Kidney (tissue), 14 donors: Measurements from ENCODE around the gene MYO10. TPM values are rescaled to one million over a fixed set of nuclear protein-coding genes. Genes with fewer than 3 reads are reported as not detected.

Source experiments
- DNase-seq, 5 donors: peaks; one replicate each; pipeline ENCODE4 v3.0.0-alpha.2; 2013 to 2020
- FAIRE-seq: peaks from 2 replicates; lab custom pipeline; 2012; peaks lifted over from hg19 to GRCh38; lab: Jason Lieb, UNC
- H3K27ac ChIP-seq, 2 donors: one replicate each; pipeline ENCODE4 v1.7.0; 2013; ENCODE audit warnings: low read depth in 2 of 2, low read length in 2 of 2, inconsistent platforms in 1 of 2
- H3K27me3 ChIP-seq: one replicate; pipeline ENCODE4 v1.7.1; 2013; ENCODE audit warnings: low read length, inconsistent platforms; ENCODE audit not compliant: control insufficient read depth, insufficient read depth
- H3K36me3 ChIP-seq, 3 donors: one replicate each; pipeline versions ENCODE4 v1.7.0 to v1.7.1; 2013; ENCODE audit warnings: low read length in 3 of 3, control low read depth in 1 of 3, inconsistent platforms in 1 of 3; ENCODE audit not compliant: insufficient read depth in 3 of 3, control insufficient read depth in 2 of 3
- H3K4me1 ChIP-seq, 3 donors: one replicate each; pipeline versions ENCODE4 v1.7.0 to v1.7.1; 2013; ENCODE audit warnings: low read length in 3 of 3, inconsistent platforms in 1 of 3, low read depth in 1 of 3; ENCODE audit not compliant: control insufficient read depth in 2 of 3, insufficient read depth in 2 of 3
- H3K4me3 ChIP-seq, 3 donors: one replicate each; pipeline versions ENCODE4 v1.7.0 to v1.8.1; 2013; ENCODE audit warnings: low read length in 3 of 3, control low read depth in 1 of 3, inconsistent platforms in 1 of 3
- H3K9ac ChIP-seq, 3 donors: one replicate each; pipeline versions ENCODE4 v1.7.0 to v1.7.1; 2013; ENCODE audit warnings: low read length in 3 of 3, control low read depth in 1 of 3, inconsistent platforms in 1 of 3
- H3K9me3 ChIP-seq, 3 donors: one replicate each; pipeline versions ENCODE4 v1.7.0 to v1.7.1; 2013; ENCODE audit warnings: low read length in 3 of 3, control low read depth in 1 of 3, inconsistent platforms in 1 of 3; ENCODE audit not compliant: control insufficient read depth in 2 of 3, insufficient read depth in 1 of 3
- intact Hi-C: fragments of 100-400 bp; cut with DNase I; formaldehyde crosslinking; loops from one replicate; pipeline ENCODE4 v1.11.1; 2022
- polyA plus RNA-seq: library from polyadenylated mRNA; stranded (reverse); fragments of 350-450 nt; fragmentation: Illumina TruSeq; extraction: RNeasy Lipid Tissue Mini Kit (QIAGEN cat#74804); gene quantifications from one replicate; pipeline ENCODE4 v1.2.3, GENCODE V29; 2014; ENCODE audit warnings: low read depth, low replicate concordance; ENCODE audit not compliant: insufficient read depth
- total RNA-seq: library from RNA; stranded (reverse); fragmentation: NEBNext Ultra II Directional; extraction: Animal tissue kit (Norgen Biotek cat#: 25700); gene quantifications from one replicate; pipeline ENCODE4 v1.2.1, GENCODE V29; 2021
- TF ChIP-seq, protein P1 (sequence below): IDR thresholded peaks from 3 replicates; pipeline ENCODE4 v1.5.1; 2012; ENCODE audit warnings: mild to moderate bottlenecking, moderate library complexity, borderline replicate concordance; ENCODE audit not compliant: insufficient read depth; ENCODE audit errors: extremely low read depth
- donor health status: control.
- donor health status: control.
- donor health status: control.
- donor health status: control.
- donor health status: control.
- donor health status: DM: yes; HTN: yes; CAD: no.
- donor health status: Normal renal cell carcinoma (clear cell type).

MYO10 gene
- total and polyA plus RNA-seq, 2 donors from 2014 or later: 7.6 to 52.4 TPM

DNA sequence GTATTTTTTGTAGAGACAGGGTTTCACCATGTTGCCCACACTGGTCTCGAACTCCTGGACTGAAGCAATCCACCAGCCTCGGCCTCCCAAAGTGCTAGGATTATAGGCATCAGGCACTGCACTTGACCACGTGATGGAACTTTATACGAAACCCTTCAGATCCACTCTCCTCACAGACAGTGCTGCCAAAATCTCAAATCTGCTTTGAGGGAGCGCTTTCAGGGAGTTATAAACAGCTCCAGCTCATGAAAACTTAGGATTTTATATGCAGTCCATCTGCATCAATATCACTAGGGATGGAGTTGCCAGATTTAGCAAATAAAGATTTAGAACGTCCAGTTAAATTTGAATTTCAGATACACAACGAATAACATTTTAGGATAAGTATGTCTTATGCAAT, 25.0 kb upstream of the MYO10 start:
- intact Hi-C loops: no loop called here
- Histone ChIP-seq H3K4me1 (no peaks in the 10 kb centered on the region), H3K27ac (no peak overlapping the region), H3K27me3 (no peaks in the 10 kb centered on the region), H3K4me3 (no peak overlapping the region), H3K36me3 (no peaks in the 10 kb centered on the region), H3K9me3 (no peaks in the 10 kb centered on the region), H3K9ac (no peak overlapping the region)
- DNase-seq (no peak), FAIRE-seq (no peak)
- TF ChIP-seq, protein P1, sequence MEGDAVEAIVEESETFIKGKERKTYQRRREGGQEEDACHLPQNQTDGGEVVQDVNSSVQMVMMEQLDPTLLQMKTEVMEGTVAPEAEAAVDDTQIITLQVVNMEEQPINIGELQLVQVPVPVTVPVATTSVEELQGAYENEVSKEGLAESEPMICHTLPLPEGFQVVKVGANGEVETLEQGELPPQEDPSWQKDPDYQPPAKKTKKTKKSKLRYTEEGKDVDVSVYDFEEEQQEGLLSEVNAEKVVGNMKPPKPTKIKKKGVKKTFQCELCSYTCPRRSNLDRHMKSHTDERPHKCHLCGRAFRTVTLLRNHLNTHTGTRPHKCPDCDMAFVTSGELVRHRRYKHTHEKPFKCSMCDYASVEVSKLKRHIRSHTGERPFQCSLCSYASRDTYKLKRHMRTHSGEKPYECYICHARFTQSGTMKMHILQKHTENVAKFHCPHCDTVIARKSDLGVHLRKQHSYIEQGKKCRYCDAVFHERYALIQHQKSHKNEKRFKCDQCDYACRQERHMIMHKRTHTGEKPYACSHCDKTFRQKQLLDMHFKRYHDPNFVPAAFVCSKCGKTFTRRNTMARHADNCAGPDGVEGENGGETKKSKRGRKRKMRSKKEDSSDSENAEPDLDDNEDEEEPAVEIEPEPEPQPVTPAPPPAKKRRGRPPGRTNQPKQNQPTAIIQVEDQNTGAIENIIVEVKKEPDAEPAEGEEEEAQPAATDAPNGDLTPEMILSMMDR: no peak

DNA sequence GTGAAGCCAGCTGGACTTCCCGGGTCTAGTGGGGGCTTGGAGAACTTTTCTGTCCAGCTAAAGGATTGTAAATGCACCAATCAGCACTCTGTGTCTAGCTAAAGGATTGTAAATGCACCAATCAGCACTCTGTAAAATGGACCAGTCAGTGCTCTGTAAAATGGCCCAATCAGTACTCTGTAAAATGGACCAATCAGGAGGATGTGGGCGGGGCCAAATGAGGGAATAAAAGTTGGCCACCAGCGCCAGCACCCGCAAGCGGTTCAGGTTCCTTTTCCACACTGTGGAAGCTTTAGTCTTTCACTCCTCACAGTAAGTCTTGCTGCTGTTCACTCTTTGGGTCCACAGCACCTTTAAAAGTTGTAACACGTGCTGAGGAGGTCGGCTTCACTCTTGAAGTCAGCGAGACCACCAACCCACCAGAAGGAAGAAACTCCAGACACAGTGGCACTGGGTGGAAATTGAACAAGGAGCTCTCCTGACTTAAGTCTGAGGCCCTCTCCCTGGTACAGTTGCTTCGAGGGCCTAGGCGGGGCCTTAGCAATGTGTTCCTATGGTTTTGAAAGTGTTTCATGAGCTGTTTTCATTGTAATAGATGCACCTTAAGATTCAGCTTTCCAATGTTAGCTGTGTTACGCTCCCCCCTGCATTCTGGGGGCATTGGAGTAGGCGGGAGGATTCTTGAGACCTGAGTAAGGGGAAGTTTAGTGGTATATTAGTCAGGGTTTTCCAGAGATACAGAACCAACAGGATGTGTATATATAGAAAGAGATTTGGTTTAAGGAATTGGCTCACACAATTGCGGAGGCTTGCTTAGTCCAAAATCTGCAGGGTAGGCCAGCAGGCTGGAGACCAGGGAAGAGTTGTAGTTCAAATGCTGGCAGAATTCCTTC, 21.5 kb upstream of the MYO10 start:
- Histone ChIP-seq H3K9ac (no peak overlapping the region), H3K27me3 (no peaks in the 10 kb centered on the region), H3K4me1 (no peaks in the 10 kb centered on the region), H3K4me3 (no peak overlapping the region), H3K36me3 (no peaks in the 10 kb centered on the region), H3K9me3 (no peaks in the 10 kb centered on the region), H3K27ac (no peak overlapping the region)
- FAIRE-seq (no peak), DNase-seq (peak in 1 of 5 donors; percentile 8)
- intact Hi-C loops: no loop called here
- TF ChIP-seq, protein P1: no peak

DNA sequence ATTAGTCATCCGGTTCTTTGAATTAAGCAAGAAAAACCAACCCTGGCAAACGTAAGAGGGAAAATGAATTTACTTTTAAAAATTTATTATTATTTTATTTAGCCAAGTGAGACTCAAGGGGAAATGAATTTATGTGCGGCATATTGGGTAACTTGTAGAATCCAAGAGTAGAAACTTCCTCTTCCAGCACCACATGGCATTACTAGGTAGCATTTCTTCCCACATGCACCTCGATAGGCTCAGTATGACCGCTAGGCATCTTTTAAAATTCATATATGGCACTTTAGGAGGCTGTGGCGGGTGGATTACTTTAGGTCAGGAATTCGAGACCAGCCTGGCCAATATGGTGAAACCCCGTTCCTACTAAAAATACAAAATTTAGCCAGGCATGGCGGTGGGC, 17.6 kb upstream of the MYO10 start:
- TF ChIP-seq, protein P1: no peak
- DNase-seq (no peak), FAIRE-seq (no peak)
- Histone ChIP-seq H3K4me3 (no peak overlapping the region), H3K9ac (no peak overlapping the region), H3K4me1 (no peaks in the 10 kb centered on the region), H3K36me3 (no peaks in the 10 kb centered on the region), H3K27me3 (no peaks in the 10 kb centered on the region), H3K27ac (no peak overlapping the region), H3K9me3 (no peaks in the 10 kb centered on the region)
- intact Hi-C loops: no loop called here
